GM19468 (cell line): ENCODE data around the gene MDC1.
"Not testable (repeated sequence)": the region's sequence is repeated elsewhere in the genome, so short reads cannot be mapped to it uniquely, and the experiment has no call there.

ENCODE experiments used
- ATAC-seq: cut with Tn5 transposase; IDR thresholded peaks from one replicate; pipeline ENCODE4 v1.9.1; 2021; ENCODE audit warnings: mild to moderate bottlenecking, moderate library complexity, moderate number of reproducible peaks; ENCODE audit not compliant: unreplicated experiment; ENCODE audit errors: extremely low read depth

MDC1 gene

GRCh38 chr6:30725713-30726505 is 8.8 kb upstream of the MDC1 start:
- ATAC-seq: no peak

GRCh38 chr6:30724906-30725667 is 8.0 kb upstream of the MDC1 start:
- no peak for ATAC-seq

- ATAC-seq: not testable (repeated sequence)
These were observed 7.0 kb upstream of the MDC1 start for GRCh38 chr6:30723843-30724741.

GRCh38 chr6:30723159-30723842 is 6.2 kb upstream of the MDC1 start:
- not testable (repeated sequence) for ATAC-seq

- ATAC-seq: no peak
These were observed 5.4 kb upstream of the MDC1 start for GRCh38 chr6:30722280-30723112.

- not testable (repeated sequence) for ATAC-seq
These were observed 4.9 kb upstream of the MDC1 start for GRCh38 chr6:30722025-30722279.

GRCh38 chr6:30721198-30722024 is 4.3 kb upstream of the MDC1 start:
- no peak for ATAC-seq

- ATAC-seq: no peak
These were observed 3.7 kb upstream of the MDC1 start for GRCh38 chr6:30720738-30721197.

GRCh38 chr6:30719791-30720737 is 3.0 kb upstream of the MDC1 start, which contains the start of gene TUBB:
Gene TUBB, plus strand, starts transcription at chr6:30720352. Its CDS starts 155 bp downstream, at chr6:30720507.
- no peak for ATAC-seq

GRCh38 chr6:30719356-30719755 is 2.3 kb upstream of the MDC1 start:
- no peak for ATAC-seq

GRCh38 chr6:30717845-30718720 is 1.0 kb upstream of the MDC1 start:
- not testable (repeated sequence) for ATAC-seq

GRCh38 chr6:30716879-30717128 is 277 bp downstream of the MDC1 start:
- ATAC-seq: no peak

- ATAC-seq: no peak
These were observed 2.8 kb downstream of the MDC1 start for GRCh38 chr6:30714263-30714662.

- ATAC-seq: no peak
These were observed 4.6 kb downstream of the MDC1 start for GRCh38 chr6:30712441-30712945.

GRCh38 chr6:30711758-30712380 is 5.2 kb downstream of the MDC1 start:
- ATAC-seq: no peak
